Measurements from ENCODE around the gene SCIN. TPM values are rescaled to one million over a fixed set of nuclear protein-coding genes. Genes with fewer than 3 reads are reported as not detected.

The SCIN gene
- total RNA-seq, 1 experiment from 2014 or later, result 28.3 TPM

DNA sequence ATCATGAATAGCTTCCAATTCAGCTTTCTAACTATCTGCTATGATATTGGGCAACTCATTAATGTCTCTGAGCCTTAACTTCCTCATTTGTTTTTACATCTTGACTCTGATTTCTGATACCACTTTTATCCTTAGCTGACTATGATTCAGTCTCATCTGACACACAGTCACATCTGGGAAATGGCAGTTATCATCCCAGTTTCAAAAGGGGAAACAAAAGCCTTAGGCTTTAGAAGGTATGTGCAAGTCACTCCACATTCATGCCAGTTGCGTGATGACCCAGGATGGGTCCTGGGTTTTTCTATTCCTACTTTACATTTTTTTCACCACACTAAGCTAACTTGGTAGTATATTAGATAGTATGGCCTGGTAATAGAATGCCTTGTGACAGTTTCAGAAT is 12.7 kb downstream of the SCIN start:
- BruUV-seq (replicated peaks), result no TSS peak
- peaks cover 16% of the 10 kb centered on the region for H3K36me3 Mint-ChIP-seq (ENCODE audit: insufficient read depth, unreplicated experiment)
- H3K27me3 Mint-ChIP-seq (ENCODE audit: unreplicated experiment), result no peaks in the 10 kb centered on the region
- CTCF ChIA-PET, result interaction anchor here (0.5 to 2.4 kb wide), 4 partner anchors 10 to 1610 kb away, joined by 3 to 7 read pairs (median 4); partner anchors contain the start of gene PHF14
- DNase-seq, result no peak
- no peak overlapping the region for H3K4me3 Mint-ChIP-seq (ENCODE audit: low read depth, unreplicated experiment)
- TF ChIP-seq, protein P1, sequence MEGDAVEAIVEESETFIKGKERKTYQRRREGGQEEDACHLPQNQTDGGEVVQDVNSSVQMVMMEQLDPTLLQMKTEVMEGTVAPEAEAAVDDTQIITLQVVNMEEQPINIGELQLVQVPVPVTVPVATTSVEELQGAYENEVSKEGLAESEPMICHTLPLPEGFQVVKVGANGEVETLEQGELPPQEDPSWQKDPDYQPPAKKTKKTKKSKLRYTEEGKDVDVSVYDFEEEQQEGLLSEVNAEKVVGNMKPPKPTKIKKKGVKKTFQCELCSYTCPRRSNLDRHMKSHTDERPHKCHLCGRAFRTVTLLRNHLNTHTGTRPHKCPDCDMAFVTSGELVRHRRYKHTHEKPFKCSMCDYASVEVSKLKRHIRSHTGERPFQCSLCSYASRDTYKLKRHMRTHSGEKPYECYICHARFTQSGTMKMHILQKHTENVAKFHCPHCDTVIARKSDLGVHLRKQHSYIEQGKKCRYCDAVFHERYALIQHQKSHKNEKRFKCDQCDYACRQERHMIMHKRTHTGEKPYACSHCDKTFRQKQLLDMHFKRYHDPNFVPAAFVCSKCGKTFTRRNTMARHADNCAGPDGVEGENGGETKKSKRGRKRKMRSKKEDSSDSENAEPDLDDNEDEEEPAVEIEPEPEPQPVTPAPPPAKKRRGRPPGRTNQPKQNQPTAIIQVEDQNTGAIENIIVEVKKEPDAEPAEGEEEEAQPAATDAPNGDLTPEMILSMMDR (IDR thresholded peaks at IDR 0.05; ENCODE audit: unreplicated experiment), result no peak
- peaks cover 2% of the 10 kb centered on the region for H3K9me3 Mint-ChIP-seq (ENCODE audit: low read depth, unreplicated experiment)
- no peak overlapping the region for H3K27ac Mint-ChIP-seq (ENCODE audit: unreplicated experiment)
- H3K4me1 Mint-ChIP-seq (ENCODE audit: low read depth, unreplicated experiment), result peaks cover 36% of the 10 kb centered on the region
- intact Hi-C loops (cut with micrococcal nuclease; ENCODE audit: unreplicated experiment), result loop anchor here (5.0 kb wide), 1 partner anchor 41 kb away; no protein-coding TSS in a partner anchor

DNA sequence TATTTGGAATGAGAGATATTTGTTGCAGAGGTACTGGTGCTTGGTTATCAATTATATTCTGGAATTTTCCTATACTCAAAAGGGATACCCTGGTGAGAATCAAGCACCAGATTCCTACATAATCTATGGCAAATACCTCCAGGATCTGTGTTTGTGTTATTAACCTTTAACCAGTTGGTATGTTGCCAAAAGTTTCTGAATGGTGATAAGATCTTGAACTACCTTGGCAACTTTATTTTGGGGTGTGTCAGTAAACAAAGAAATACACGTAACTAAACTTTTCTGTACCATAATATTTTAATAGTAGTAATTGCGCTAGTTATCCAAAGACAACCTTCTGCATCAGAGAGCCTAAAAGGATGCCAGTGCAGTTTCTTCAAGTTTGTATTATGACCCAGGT is 13.4 kb downstream of the SCIN start:
- Mint-ChIP-seq H3K27ac (ENCODE audit: unreplicated experiment) (peak overlapping the region; percentile 96), H3K4me3 (ENCODE audit: low read depth, unreplicated experiment) (no peak overlapping the region), H3K4me1 (ENCODE audit: low read depth, unreplicated experiment) (peaks cover 36% of the 10 kb centered on the region), H3K27me3 (ENCODE audit: unreplicated experiment) (no peaks in the 10 kb centered on the region), H3K36me3 (ENCODE audit: insufficient read depth, unreplicated experiment) (peaks cover 16% of the 10 kb centered on the region), H3K9me3 (ENCODE audit: low read depth, unreplicated experiment) (peaks cover 3% of the 10 kb centered on the region)
- DNase-seq, result no peak
- TF ChIP-seq, protein P1 (IDR thresholded peaks at IDR 0.05; ENCODE audit: unreplicated experiment), result no peak
- intact Hi-C loops (cut with micrococcal nuclease; ENCODE audit: unreplicated experiment), result loop anchor here (1.0 to 5.0 kb wide), 2 partner anchors 27 to 42 kb away; no protein-coding TSS in a partner anchor
- CTCF ChIA-PET, result interaction anchor here (0.9 to 1.6 kb wide), 5 partner anchors 11 to 59 kb away, joined by 3 to 6 read pairs (median 4); no protein-coding TSS in a partner anchor
- BruUV-seq (replicated peaks), result no TSS peak

DNA sequence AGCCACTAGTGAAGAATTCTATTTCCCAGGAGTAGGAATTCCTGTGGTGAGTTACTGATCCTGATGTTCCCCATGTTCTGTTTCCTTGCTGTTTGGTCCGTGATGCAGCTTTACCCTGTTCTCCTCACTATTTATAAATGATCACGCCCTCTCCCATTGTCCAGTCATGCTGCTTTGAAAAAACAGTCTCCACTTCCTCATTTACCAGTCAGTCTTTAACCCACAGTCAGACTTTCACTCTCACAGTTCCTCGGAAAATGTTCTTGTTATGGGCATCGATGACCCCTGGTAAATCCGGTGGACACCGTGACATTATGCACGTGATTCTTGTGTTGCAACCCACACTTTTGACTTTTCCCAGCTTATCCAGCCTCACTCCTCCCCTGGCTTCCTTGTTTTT is 14.4 kb downstream of the SCIN start:
- CTCF ChIA-PET, result interaction anchor here (0.5 to 1.6 kb wide), 10 partner anchors 10 to 1067 kb away, joined by 3 to 6 read pairs (median 3); no protein-coding TSS in a partner anchor
- intact Hi-C loops (cut with micrococcal nuclease; ENCODE audit: unreplicated experiment), result loop anchor here (1.0 to 5.0 kb wide), 3 partner anchors 23 to 43 kb away; no protein-coding TSS in a partner anchor
- Mint-ChIP-seq H3K4me1 (ENCODE audit: low read depth, unreplicated experiment) (peaks cover 36% of the 10 kb centered on the region), H3K9me3 (ENCODE audit: low read depth, unreplicated experiment) (peaks cover 3% of the 10 kb centered on the region), H3K27ac (ENCODE audit: unreplicated experiment) (peak overlapping the region; percentile 96), H3K36me3 (ENCODE audit: insufficient read depth, unreplicated experiment) (peaks cover 14% of the 10 kb centered on the region), H3K27me3 (ENCODE audit: unreplicated experiment) (no peaks in the 10 kb centered on the region), H3K4me3 (ENCODE audit: low read depth, unreplicated experiment) (peak overlapping the region; percentile 46)
- BruUV-seq (replicated peaks), result no TSS peak
- TF ChIP-seq, protein P1 (IDR thresholded peaks at IDR 0.05; ENCODE audit: unreplicated experiment), result no peak
- DNase-seq, result peak; percentile 65

DNA sequence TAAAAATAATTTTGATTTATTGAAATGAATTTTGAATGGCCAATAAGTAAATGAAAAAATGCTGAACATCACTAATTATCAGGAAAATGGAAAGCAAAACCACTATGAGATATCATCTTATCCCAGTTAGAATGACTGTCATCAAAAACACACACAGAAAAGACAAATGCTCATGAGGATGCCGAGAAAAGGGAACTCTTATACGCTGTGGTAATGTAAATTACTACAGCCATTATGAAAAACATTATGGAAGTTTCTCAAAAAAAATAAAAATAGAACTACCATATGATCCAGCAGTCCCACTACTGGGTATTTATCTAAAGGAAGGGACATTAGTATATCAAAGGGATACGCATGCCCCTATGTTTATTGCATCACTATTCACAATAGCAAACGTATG is 15.8 kb downstream of the SCIN start:
- DNase-seq, result no peak
- Mint-ChIP-seq H3K27ac (ENCODE audit: unreplicated experiment) (peak overlapping the region; percentile 96), H3K36me3 (ENCODE audit: insufficient read depth, unreplicated experiment) (peaks cover 14% of the 10 kb centered on the region), H3K9me3 (ENCODE audit: low read depth, unreplicated experiment) (peaks cover 3% of the 10 kb centered on the region), H3K4me3 (ENCODE audit: low read depth, unreplicated experiment) (no peak overlapping the region), H3K4me1 (ENCODE audit: low read depth, unreplicated experiment) (peaks cover 36% of the 10 kb centered on the region), H3K27me3 (ENCODE audit: unreplicated experiment) (no peaks in the 10 kb centered on the region)
- no TSS peak for BruUV-seq (replicated peaks)
- TF ChIP-seq, protein P1 (IDR thresholded peaks at IDR 0.05; ENCODE audit: unreplicated experiment), result no peak
- CTCF ChIA-PET, result no interaction called here
- intact Hi-C loops (cut with micrococcal nuclease; ENCODE audit: unreplicated experiment), result no loop called here

All from Calu3 (cell line).